Ammon's horn (tissue), 1 donor: ENCODE results near the gene COIL.

ENCODE experiments used
- DNase-seq: peaks from one replicate; pipeline ENCODE4 v3.0.0-alpha.2; 2016; ENCODE audit warnings: low spot score

COIL gene

GRCh38 chr17:56903560-56903959 is 57.3 kb downstream of the COIL start:
- DNase-seq, result no peak

DNA sequence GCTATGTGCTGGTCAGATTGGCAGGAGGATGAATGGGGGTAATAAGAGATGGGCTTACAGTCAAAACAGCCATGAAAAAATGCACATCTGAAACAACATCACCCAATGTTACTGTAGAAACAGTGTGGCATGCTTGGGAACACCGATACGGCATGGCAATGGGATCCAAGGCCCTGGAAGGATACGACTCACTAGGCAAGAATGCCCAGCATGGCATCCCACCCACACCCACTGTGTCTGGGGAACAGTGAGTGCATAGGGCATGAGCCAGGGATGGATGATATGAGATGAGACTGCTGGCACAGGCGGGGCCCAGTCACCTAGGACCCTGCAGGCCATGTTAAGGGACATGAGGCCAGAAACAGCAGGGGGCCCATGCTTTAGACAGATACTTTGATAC is 58.5 kb downstream of the COIL start:
- DNase-seq, result no peak

DNA sequence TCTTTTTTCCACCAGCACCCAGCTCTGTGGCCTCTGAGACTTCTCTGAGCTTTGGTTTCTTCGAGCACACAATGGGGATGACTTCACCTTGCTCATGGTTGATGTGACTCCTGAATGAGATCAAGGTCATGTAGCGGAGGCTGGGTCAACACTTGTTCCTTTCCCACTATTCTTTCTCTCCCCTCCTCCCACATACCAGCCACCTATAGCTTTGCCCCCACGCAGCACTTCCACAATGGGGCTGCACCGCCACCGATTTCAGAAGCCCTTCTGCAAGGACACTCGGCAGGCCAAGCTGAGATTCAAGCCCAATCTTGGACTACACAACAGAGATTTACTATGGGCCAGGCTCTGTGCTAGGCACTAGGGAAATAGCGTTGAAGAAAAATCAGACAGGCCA is 61.4 kb downstream of the COIL start:
- DNase-seq, result no peak

GRCh38 chr17:56898874-56899273 is 62.0 kb downstream of the COIL start:
- DNase-seq, result no peak

DNA sequence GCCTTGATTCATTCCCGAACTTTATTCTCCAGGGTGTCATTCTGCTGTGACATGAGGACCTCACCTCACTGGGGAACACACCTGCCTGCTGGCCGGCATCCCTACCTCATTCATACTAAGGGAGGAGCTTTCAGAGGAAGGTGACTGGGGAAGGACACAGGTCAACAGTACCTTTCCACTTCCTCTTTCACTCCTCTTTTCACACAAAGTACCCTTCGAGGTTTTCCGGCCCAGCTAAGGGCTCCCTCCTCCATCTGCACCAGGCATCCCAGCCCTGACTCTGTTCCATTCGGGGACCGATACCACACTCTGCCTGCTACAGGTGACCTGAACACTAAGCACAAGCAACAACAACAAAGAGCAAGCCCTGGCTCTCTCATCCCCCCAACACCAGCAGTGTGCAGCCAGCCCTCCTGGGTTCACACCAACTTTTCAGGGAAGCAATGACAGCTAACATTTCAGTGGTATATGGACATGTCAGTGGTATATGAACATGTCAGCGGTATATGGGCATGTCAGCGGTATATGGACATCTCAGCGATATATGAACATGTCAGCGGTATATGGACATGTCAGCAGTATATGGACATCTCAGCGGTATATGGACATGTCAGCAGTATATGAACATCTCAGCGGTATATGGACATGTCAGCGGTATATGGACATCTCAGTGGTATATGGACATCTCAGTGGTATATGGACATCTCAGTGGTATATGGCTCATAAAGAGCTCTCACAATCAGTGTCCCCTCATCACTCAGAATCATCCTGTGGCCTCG is 63.0 kb downstream of the COIL start:
- DNase-seq, result no peak

GRCh38 chr17:56896968-56897359 is 63.9 kb downstream of the COIL start:
- no peak for DNase-seq

DNA sequence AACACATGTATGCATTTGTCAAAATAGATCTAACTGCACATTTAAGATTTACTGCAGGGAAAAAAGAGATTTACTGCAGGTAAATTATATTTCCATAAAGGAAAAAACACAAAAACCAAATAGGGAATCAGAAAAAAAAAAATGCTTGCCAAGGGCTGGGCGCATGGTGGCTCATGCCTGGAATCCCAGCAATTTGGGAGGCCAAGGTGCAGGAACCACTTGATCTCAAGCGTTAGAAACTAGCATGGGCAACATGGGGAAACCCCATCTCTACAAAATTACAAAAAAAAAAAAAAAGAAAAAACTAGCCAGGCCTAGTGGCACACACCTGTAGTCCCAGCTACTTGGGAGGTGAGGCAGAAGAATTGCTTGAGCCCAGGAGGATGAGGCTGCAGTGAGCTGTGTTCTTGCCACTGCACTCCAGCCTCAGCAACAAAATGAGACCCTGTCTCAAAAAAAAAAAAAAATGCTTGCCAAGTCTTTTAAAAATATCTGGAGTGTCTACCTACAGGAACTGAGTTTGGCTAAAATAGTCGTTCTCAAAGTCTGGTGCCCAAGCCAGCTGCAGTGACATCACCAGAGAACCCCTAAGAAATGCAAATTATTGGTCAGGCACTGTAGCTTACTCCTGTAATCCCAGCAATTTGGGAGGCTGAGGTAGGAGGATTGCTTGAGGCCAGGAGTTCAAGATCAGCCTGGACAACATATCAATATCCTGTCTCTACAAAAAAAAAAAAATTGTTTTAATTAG is 64.5 kb downstream of the COIL start:
- DNase-seq, result no peak

DNA sequence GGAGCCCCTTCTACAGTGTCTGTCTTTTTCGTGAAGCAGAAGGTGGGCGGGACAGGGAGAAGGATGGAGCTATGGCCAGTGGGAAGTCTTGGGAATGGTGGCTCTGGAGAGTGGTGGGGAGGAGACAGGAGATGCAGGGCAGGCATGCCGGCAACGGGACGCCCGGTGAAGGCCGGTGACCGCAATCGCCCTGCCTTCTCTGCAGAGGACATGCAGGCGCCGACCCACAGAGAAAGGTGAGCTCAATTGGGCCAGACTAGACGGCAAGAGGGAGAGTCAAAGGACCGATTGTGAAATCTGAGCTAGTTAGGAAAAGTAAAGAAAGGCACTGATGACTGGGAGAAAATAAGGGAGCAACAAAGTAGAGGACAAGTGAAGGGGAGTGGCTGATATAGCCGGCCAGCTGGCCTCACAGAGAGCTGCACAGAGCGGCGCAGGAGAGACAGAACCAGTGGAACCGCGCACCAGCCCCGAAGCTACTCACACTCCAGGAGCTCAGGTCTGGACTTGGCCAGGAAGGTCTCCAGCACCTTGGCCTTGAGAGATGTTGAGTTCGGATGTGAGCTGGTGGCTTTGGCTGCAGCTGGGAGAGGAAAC is 65.9 kb downstream of the COIL start:
- DNase-seq, result no peak

GRCh38 chr17:56893503-56893902 is 67.3 kb downstream of the COIL start:
- no peak for DNase-seq

- DNase-seq, result no peak
Observed at GRCh38 chr17:56892333-56892732, 68.5 kb downstream of the COIL start.

- DNase-seq, result no peak
Observed at GRCh38 chr17:56891751-56892150, 69.1 kb downstream of the COIL start.

- DNase-seq, result no peak
Observed at GRCh38 chr17:56890906-56891674, 69.8 kb downstream of the COIL start.

GRCh38 chr17:56890390-56890789 is 70.5 kb downstream of the COIL start:
- no peak for DNase-seq
